Stimulated activated CD8-positive, alpha-beta memory T cell treated with anti-CD3 and anti-CD28 coated beads, Interleukin-12 subunit alpha, Interleukin-12 subunit beta, amount 100 ng/mL, for 24 hours (primary cell): ENCODE data around the gene TRIAP1.

Experiments
- DNase-seq: peaks from one replicate; pipeline ENCODE4 v3.0.0-alpha.2; 2020; ENCODE audit errors: extremely low read depth

The TRIAP1 gene

GRCh38 chr12:120429368-120429767, 16.8 kb downstream of the TRIAP1 start:
- no peak for DNase-seq

GRCh38 chr12:120428597-120429229, 17.5 kb downstream of the TRIAP1 start:
- no peak for DNase-seq

- DNase-seq, result no peak
These were observed 20.4 kb downstream of the TRIAP1 start for GRCh38 chr12:120425797-120426196.

- DNase-seq, result no peak
These were observed 23.2 kb downstream of the TRIAP1 start for GRCh38 chr12:120422892-120423456.

GRCh38 chr12:120421701-120422100, 24.5 kb downstream of the TRIAP1 start:
- DNase-seq, result no peak

GRCh38 chr12:120417917-120418580, 28.1 kb downstream of the TRIAP1 start:
- no peak for DNase-seq

- no peak for DNase-seq
These were observed 29.5 kb downstream of the TRIAP1 start for GRCh38 chr12:120416490-120417216.

GRCh38 chr12:120413901-120414695, 32.1 kb downstream of the TRIAP1 start:
- no peak for DNase-seq

- no peak for DNase-seq
These were observed 33.8 kb downstream of the TRIAP1 start for GRCh38 chr12:120412421-120412820.

GRCh38 chr12:120408771-120409170, 37.4 kb downstream of the TRIAP1 start:
- no peak for DNase-seq

GRCh38 chr12:120406553-120406952, 39.6 kb downstream of the TRIAP1 start:
- no peak for DNase-seq

- DNase-seq, result no peak
These were observed 40.1 kb downstream of the TRIAP1 start for GRCh38 chr12:120406069-120406468.

- DNase-seq, result no peak
These were observed 41.9 kb downstream of the TRIAP1 start for GRCh38 chr12:120404271-120404670.

GRCh38 chr12:120403869-120404268, 42.3 kb downstream of the TRIAP1 start:
- no peak for DNase-seq

GRCh38 chr12:120402217-120402616, 44.0 kb downstream of the TRIAP1 start:
- no peak for DNase-seq

GRCh38 chr12:120399531-120399930, 46.7 kb downstream of the TRIAP1 start:
- no peak for DNase-seq

GRCh38 chr12:120397824-120398540, 48.2 kb downstream of the TRIAP1 start:
- DNase-seq, result no peak

GRCh38 chr12:120394483-120395367, 51.5 kb downstream of the TRIAP1 start:
- DNase-seq, result no peak
